Transverse colon (tissue), 4 donors: ENCODE measurements around the gene IER5. TPM values are rescaled to one million over a fixed set of nuclear protein-coding genes. Genes with fewer than 3 reads are reported as not detected.

Experiments
- DNase-seq: peaks from one replicate; pipeline ENCODE4 v3.0.0-alpha.2; 2019
- H3K27ac ChIP-seq, 4 donors: fragments of 200-600 bp; sonication (generic); 2 replicates each; pipeline ENCODE4 v1.5.1; 2016 to 2018; ENCODE audit warnings: inconsistent platforms in 4 of 4
- H3K27me3 ChIP-seq: fragments of 200-600 bp; sonication (generic); 2 replicates; pipeline ENCODE4 v1.5.1; 2017; ENCODE audit warnings: inconsistent platforms
- H3K36me3 ChIP-seq, 4 donors: fragments of 200-600 bp; sonication (generic); 2 replicates each; pipeline ENCODE4 v1.5.1; 2017 to 2019; ENCODE audit warnings: inconsistent platforms in 4 of 4
- H3K4me1 ChIP-seq, 4 donors: fragments of 200-600 bp; sonication (generic); 2 replicates each; pipeline ENCODE4 v1.5.1; 2017 to 2020; ENCODE audit warnings: inconsistent platforms in 4 of 4
- H3K4me3 ChIP-seq, 4 donors: fragments of 200-600 bp; sonication (generic); 1 replicate in 1 of 4; 2 replicates in 3 of 4; pipeline versions ENCODE4 v1.5.1 to v1.6.1; 2017 to 2019; ENCODE audit warnings: inconsistent platforms in 4 of 4
- H3K9me3 ChIP-seq, 2 donors: fragments of 200-600 bp; sonication (generic); 2 replicates each; pipeline ENCODE4 v1.5.1; 2017 to 2019; ENCODE audit warnings: inconsistent platforms in 2 of 2
- EP300 ChIP-seq: sonication (generic); formaldehyde crosslinking; IDR thresholded peaks from one replicate; pipeline ENCODE4 v1.6.1; 2017; ENCODE audit warnings: antibody characterized with exemption, low read depth
- POLR2A ChIP-seq: fragments of 450-650 bp; IDR thresholded peaks from one replicate; pipeline ENCODE4 v1.6.1; 2016; ENCODE audit warnings: antibody characterized with exemption, mild to moderate bottlenecking, moderate library complexity
- POLR2AphosphoS5 ChIP-seq, 3 donors: sonication (generic); formaldehyde crosslinking; IDR thresholded peaks; one replicate each; pipeline ENCODE4 v1.6.1; 2016; ENCODE audit warnings: antibody characterized with exemption in 3 of 3
- WGBS, 2 donors: methylation state at CpG; one replicate each; pipeline ENCODE4 v1.1.5; 2018; ENCODE audit warnings: low coverage in 1 of 2; 5-methylcytosine and 5-hydroxymethylcytosine counted together
- in situ Hi-C, 4 donors: fragments of 200-750 bp; cut with MboI; loops; one replicate each; pipeline versions ENCODE4 v1.15.0 to v1.15.1; 2017; ENCODE audit warnings: low sequenced_read_pairs in 3 of 4, low pct_ligation_motif_present in 1 of 4, low pct_unique_long_range_greater_than_20kb in 1 of 4
- intact Hi-C: fragments of 100-400 bp; cut with DNase I; formaldehyde crosslinking; loops from one replicate; pipeline ENCODE4 v1.15.1; 2023; ENCODE audit warnings: low total_unique reads
- total RNA-seq, 4 donors: library from RNA; depleted of rRNA; stranded (reverse); fragments of >200 nt; gene quantifications; one replicate each; pipeline ENCODE4 v1.1.0, GENCODE V29; 2016
- TF ChIP-seq, protein P1 (sequence below), 5 experiments: fragments of 200-600 bp in 3 of 5; fragments of 450-650 bp in 2 of 5; sonication (generic) in 3 of 5; IDR thresholded peaks; 1 replicate in 2 of 5; 2 replicates in 3 of 5; pipeline ENCODE4 v1.5.1; 2016 to 2017; ENCODE audit warnings: antibody characterized with exemption in 5 of 5, inconsistent platforms in 3 of 5, mild to moderate bottlenecking in 2 of 5, moderate library complexity in 1 of 5

The IER5 gene
- total RNA-seq, 4 donors from 2014 or later: 12.1 to 40.3 (median 16.5) TPM

DNA sequence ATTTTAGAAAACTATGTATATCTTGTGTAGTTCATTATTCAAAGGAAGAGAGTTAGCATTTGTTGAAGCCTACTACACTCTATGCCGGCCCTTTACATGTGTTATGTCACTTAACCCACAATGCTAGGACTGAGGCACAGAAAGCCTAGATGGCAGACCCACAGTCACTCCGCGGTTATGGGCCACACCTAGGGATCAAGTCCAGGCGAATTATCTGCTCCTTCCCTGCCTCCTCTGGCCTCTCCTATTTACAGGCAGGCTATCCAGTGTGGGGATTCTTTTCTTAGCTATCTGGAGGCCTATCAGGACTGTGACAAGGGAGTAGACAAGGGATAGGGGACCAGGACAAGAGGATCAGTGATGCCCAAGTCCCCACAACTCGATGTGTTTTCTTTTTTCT is 33.0 kb downstream of the IER5 start:
- intact Hi-C loops (no loop called here), in situ Hi-C loops (no loop called here)
- Histone ChIP-seq H3K27me3 (no peaks in the 10 kb centered on the region), H3K27ac (no peak overlapping the region), H3K9me3 (no peaks in the 10 kb centered on the region), H3K4me3 (no peak overlapping the region), H3K36me3 (no peaks in the 10 kb centered on the region), H3K4me1 (peaks cover 0 to 12% (median 11%) of the 10 kb centered on the region in 4 donors)
- WGBS, 2 donors: 79 to 100% methylated on average over 1 to 5 of the region's 5 CpGs
- TF ChIP-seq EP300 (no peak), POLR2A (no peak), POLR2AphosphoS5 (IDR thresholded peaks at IDR 0.05) (no peak)
- TF ChIP-seq, protein P1, sequence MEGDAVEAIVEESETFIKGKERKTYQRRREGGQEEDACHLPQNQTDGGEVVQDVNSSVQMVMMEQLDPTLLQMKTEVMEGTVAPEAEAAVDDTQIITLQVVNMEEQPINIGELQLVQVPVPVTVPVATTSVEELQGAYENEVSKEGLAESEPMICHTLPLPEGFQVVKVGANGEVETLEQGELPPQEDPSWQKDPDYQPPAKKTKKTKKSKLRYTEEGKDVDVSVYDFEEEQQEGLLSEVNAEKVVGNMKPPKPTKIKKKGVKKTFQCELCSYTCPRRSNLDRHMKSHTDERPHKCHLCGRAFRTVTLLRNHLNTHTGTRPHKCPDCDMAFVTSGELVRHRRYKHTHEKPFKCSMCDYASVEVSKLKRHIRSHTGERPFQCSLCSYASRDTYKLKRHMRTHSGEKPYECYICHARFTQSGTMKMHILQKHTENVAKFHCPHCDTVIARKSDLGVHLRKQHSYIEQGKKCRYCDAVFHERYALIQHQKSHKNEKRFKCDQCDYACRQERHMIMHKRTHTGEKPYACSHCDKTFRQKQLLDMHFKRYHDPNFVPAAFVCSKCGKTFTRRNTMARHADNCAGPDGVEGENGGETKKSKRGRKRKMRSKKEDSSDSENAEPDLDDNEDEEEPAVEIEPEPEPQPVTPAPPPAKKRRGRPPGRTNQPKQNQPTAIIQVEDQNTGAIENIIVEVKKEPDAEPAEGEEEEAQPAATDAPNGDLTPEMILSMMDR (IDR thresholded peaks at IDR 0.05): no peak
- DNase-seq: no peak

DNA sequence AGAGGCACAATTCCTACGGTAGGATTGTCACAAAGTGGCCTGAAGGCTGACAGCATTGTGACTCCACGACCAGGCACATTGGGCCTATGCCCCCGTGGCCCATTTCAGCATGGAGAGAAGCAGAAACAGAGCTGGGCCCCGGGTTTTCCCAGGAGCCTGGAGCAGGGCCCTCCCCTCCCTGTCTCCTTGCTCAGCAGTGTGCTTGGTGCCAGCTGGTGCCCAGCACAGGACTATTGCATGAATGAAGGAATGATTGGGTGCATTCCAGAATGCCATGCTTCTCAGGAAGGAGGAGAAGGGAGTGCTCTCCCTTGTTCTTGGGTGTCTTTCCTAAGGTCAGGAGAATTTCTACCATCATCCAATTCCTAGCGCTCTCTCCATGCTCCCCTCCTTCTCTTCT is 33.7 kb downstream of the IER5 start:
- Histone ChIP-seq H3K4me3 (no peak overlapping the region), H3K9me3 (no peaks in the 10 kb centered on the region), H3K36me3 (no peaks in the 10 kb centered on the region), H3K27me3 (no peaks in the 10 kb centered on the region), H3K4me1 (peaks cover 0 to 14% (median 8%) of the 10 kb centered on the region in 4 donors), H3K27ac (no peak overlapping the region)
- TF ChIP-seq POLR2A: no peak
- TF ChIP-seq, protein P1 (IDR thresholded peaks at IDR 0.05): no peak
- no peak for TF ChIP-seq POLR2AphosphoS5 (IDR thresholded peaks at IDR 0.05)
- TF ChIP-seq EP300: no peak
- 88 to 100% methylated on average over 1 to 5 of the region's 5 CpGs for WGBS, 2 donors
- DNase-seq: no peak
- intact Hi-C loops (no loop called here), in situ Hi-C loops (no loop called here)

DNA sequence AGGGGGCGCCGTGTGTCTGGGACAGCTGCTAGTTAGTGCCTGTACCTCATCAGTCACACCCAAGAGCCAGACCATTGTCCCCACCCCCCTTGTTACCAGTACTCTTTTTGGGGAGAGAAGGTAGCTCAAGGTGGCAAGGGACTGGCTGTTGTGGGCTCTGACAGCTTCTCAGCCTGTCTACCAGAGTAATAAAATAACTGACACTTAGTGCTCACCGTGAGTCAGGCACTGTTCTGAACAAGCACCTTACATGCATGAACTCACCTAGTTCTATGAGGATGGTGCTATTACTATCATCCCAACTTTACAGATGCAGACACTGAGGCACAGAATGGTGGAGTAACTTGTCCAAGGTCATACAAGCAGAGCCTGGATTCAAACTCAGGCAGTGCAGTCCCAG is 34.7 kb downstream of the IER5 start:
- no peak overlapping the region for H3K4me3 ChIP-seq
- no peak for TF ChIP-seq EP300
- TF ChIP-seq, protein P1 (IDR thresholded peaks at IDR 0.05): no peak
- no peak for TF ChIP-seq POLR2A
- no peak for TF ChIP-seq POLR2AphosphoS5 (IDR thresholded peaks at IDR 0.05)
- DNase-seq: no peak
- H3K27ac ChIP-seq: no peak overlapping the region
- peaks cover 0 to 7% (median under 1%) of the 10 kb centered on the region in 4 donors for H3K4me1 ChIP-seq
- no peaks in the 10 kb centered on the region for H3K27me3 ChIP-seq
- H3K9me3 ChIP-seq: no peaks in the 10 kb centered on the region
- H3K36me3 ChIP-seq: no peaks in the 10 kb centered on the region
- intact Hi-C loops (no loop called here), in situ Hi-C loops (no loop called here)
- WGBS, 2 donors: 87% methylated on average over 3 of the region's 3 CpGs; no CpG with 5 or more reads in 1 of the 2 donors

DNA sequence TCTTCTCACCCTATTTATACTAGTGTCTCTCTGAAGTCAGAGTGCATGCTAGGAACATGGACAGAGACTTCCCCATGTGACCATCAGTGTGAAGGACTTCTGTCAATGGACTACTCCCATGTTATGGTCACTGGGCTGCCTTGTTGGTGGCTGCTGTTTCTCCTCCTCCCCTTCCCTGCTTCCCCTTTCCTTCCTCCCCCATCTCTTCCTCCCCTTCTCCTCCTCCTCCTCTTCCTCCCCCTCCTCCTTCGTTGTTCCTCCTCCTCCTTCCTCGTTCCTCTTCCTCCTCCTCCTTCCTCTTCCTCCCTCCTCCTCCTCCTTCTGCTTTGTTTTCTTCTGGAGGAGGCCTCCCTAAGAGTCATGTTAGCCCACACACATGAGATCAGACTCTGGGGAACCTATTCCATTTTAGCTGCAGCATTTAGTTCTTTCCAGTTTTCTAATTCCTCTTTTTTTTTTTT is 35.8 kb downstream of the IER5 start:
- intact Hi-C loops: no loop called here
- H3K4me3 ChIP-seq: no peak overlapping the region
- 15% methylated on average over 2 of the region's 2 CpGs; no CpG with 5 or more reads in 1 of the 2 donors for WGBS, 2 donors
- no peak overlapping the region for H3K27ac ChIP-seq
- peaks cover 0 to 17% (median 2%) of the 10 kb centered on the region in 4 donors for H3K4me1 ChIP-seq
- in situ Hi-C loops: no loop called here
- DNase-seq: no peak
- H3K36me3 ChIP-seq: no peaks in the 10 kb centered on the region
- H3K27me3 ChIP-seq: no peaks in the 10 kb centered on the region
- H3K9me3 ChIP-seq: no peaks in the 10 kb centered on the region
- no peak for TF ChIP-seq POLR2A
- no peak for TF ChIP-seq EP300

DNA sequence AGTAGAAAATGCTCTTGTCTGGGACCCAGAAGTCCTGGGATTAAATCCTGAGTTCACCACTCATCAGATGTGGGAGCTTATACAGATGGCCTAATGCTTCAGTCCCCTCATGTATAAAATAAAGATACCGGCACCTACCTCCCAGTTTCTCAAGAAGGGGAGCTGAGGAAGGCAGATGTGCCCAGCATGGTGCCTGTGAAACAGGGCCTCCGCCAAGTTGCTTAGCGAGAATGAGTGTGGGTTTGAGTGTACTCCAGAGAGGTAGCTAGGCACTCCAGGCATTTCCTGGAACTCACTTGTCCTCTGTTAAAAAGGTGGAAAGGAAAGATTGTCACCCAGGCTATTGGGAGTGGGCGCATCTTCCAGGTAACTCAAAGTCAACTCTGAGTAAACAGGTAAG is 37.8 kb downstream of the IER5 start:
- intact Hi-C loops (no loop called here), in situ Hi-C loops (loop anchor here in 1 of 4 donors (25.0 kb wide), 1 partner anchor 89 kb away; the partner anchor contains the start of gene MR1)
- TF ChIP-seq, protein P1 (IDR thresholded peaks at IDR 0.05): no peak
- TF ChIP-seq POLR2A: no peak
- Histone ChIP-seq H3K36me3 (no peaks in the 10 kb centered on the region), H3K4me1 (peaks cover 0 to 22% (median 10%) of the 10 kb centered on the region in 4 donors), H3K4me3 (no peak overlapping the region), H3K27me3 (no peaks in the 10 kb centered on the region), H3K9me3 (no peaks in the 10 kb centered on the region), H3K27ac (no peak overlapping the region)
- WGBS, 2 donors: 75 to 80% methylated on average over 1 to 4 of the region's 4 CpGs
- DNase-seq: no peak
